Suprapubic skin (tissue), 4 donors: ENCODE measurements around the gene RECK. TPM values are rescaled to one million over a fixed set of nuclear protein-coding genes. Genes with fewer than 3 reads are reported as not detected.
A peak's percentile ranks its signal among the peaks of the same experiment; 100 is the strongest.

Experiments used
- DNase-seq, 2 donors: peaks; one replicate each; pipeline ENCODE4 v3.0.0-alpha.2; 2019; ENCODE audit warnings: low spot score in 2 of 2
- H3K27ac ChIP-seq: fragments of 200-600 bp; sonication (generic); one replicate; pipeline ENCODE4 v1.5.1; 2019
- H3K27me3 ChIP-seq: fragments of 200-600 bp; sonication (generic); one replicate; pipeline ENCODE4 v1.5.1; 2019
- H3K36me3 ChIP-seq: fragments of 200-600 bp; sonication (generic); one replicate; pipeline ENCODE4 v1.5.1; 2019
- H3K4me1 ChIP-seq: fragments of 200-600 bp; sonication (generic); one replicate; pipeline ENCODE4 v1.5.1; 2019
- H3K4me3 ChIP-seq: fragments of 200-600 bp; sonication (generic); one replicate; pipeline ENCODE4 v1.5.1; 2019; ENCODE audit warnings: mild to moderate bottlenecking
- H3K9me3 ChIP-seq: fragments of 200-600 bp; sonication (generic); one replicate; pipeline ENCODE4 v1.5.1; 2019
- EP300 ChIP-seq: sonication (generic); formaldehyde crosslinking; IDR thresholded peaks from one replicate; pipeline ENCODE4 v1.6.1; 2017; ENCODE audit warnings: antibody characterized with exemption
- POLR2A ChIP-seq, 2 donors: fragments of 450-650 bp; IDR thresholded peaks; one replicate each; pipeline ENCODE4 v1.6.1; 2017; ENCODE audit warnings: antibody characterized with exemption in 2 of 2, mild to moderate bottlenecking in 2 of 2, moderate library complexity in 2 of 2
- POLR2AphosphoS5 ChIP-seq, 3 donors: sonication (generic); formaldehyde crosslinking; IDR thresholded peaks; one replicate each; pipeline ENCODE4 v1.6.1; 2017; ENCODE audit warnings: antibody characterized with exemption in 3 of 3
- WGBS: methylation state at CpG from one replicate; pipeline ENCODE4 v1.1.5; 2018; 5-methylcytosine and 5-hydroxymethylcytosine counted together
- total RNA-seq, 4 donors: library from RNA; depleted of rRNA; stranded (reverse); fragments of >200 nt; gene quantifications; one replicate each; pipeline ENCODE4 v1.1.0, GENCODE V29; 2016
- TF ChIP-seq, protein P1 (sequence below), 2 donors: fragments of 200-600 bp in 1 of 2; fragments of 450-650 bp in 1 of 2; sonication (generic) in 1 of 2; IDR thresholded peaks; one replicate each; pipeline ENCODE4 v1.5.1; 2016 to 2019; ENCODE audit warnings: antibody characterized with exemption in 2 of 2, mild to moderate bottlenecking in 1 of 2, moderate library complexity in 1 of 2

The RECK gene
- total RNA-seq, 4 donors from 2014 or later: 3.1 to 6.4 (median 4.0) TPM

DNA sequence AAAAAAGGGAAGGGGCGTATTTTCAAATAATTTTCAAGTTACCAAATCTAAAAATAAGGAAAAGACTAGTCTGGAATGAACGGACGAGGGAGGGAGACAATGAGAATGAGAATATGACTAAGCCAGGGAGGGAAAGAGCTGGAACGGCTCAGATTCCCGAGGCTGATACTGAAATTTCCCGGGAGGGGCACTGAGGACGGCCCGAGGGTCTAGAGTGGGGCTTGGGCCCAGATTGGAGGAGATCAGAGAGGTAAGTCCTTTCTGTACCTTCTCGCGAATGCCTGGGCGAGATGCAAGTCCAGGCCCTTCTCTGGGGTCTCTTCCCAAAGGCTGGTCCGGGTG lies 129.1 kb downstream of the RECK start:
- Histone ChIP-seq H3K4me3 (peak overlapping the region; percentile 48), H3K27me3 (no peaks in the 10 kb centered on the region), H3K36me3 (no peaks in the 10 kb centered on the region), H3K27ac (peak overlapping the region; percentile 57), H3K4me1 (peaks cover 37% of the 10 kb centered on the region), H3K9me3 (no peaks in the 10 kb centered on the region)
- no peak for TF ChIP-seq POLR2A (IDR thresholded peaks at IDR 0.05)
- TF ChIP-seq, protein P1, sequence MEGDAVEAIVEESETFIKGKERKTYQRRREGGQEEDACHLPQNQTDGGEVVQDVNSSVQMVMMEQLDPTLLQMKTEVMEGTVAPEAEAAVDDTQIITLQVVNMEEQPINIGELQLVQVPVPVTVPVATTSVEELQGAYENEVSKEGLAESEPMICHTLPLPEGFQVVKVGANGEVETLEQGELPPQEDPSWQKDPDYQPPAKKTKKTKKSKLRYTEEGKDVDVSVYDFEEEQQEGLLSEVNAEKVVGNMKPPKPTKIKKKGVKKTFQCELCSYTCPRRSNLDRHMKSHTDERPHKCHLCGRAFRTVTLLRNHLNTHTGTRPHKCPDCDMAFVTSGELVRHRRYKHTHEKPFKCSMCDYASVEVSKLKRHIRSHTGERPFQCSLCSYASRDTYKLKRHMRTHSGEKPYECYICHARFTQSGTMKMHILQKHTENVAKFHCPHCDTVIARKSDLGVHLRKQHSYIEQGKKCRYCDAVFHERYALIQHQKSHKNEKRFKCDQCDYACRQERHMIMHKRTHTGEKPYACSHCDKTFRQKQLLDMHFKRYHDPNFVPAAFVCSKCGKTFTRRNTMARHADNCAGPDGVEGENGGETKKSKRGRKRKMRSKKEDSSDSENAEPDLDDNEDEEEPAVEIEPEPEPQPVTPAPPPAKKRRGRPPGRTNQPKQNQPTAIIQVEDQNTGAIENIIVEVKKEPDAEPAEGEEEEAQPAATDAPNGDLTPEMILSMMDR (IDR thresholded peaks at IDR 0.05): no peak
- no peak for TF ChIP-seq POLR2AphosphoS5 (IDR thresholded peaks at IDR 0.05)
- TF ChIP-seq EP300: no peak
- DNase-seq: no peak
- 30% methylated on average over 12 of the region's 12 CpGs for WGBS

DNA sequence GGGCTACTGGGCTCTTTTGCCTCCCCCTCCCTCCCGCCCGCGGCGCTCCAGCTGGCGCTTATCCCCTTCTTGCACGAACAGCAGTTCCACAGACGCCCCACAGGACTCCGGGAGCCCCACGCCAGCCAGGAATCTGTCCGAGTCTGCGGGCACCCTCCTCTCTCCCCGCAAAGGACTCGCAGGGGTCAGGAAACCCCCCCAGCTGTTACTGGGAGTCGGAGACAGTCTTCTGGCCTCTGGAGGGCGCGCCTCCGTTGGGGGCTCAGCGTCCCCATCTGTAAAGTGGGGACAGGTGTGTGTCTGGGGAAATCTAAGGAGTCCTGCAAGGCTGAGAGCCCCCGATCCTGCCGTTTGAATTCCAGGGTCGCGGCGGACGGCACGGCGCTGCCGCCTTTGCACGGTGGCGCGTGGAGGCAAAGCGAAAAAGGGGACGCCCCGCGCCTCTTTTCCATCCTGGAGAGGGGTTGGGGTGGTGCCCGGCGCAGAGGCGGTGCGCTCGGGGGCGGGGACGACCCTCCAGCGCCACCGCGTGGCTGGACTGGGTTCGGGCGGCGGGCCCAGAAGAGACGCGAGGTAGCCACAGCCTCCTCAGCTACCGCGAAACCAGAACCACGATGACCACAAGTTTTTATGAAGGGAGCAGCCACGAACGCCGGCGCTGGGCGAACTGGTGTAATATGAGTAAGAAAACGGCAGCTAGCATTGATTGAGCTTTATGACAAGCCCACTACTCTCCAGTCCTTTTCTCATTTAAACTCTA lies 129.6 kb downstream of the RECK start:
- peak overlapping the region; percentile 57 for H3K27ac ChIP-seq
- DNase-seq: peak; percentile 89 to 90
- no peaks in the 10 kb centered on the region for H3K9me3 ChIP-seq
- no peaks in the 10 kb centered on the region for H3K36me3 ChIP-seq
- 1% methylated on average over 12 of the region's 58 CpGs for WGBS
- H3K4me3 ChIP-seq: peak overlapping the region; percentile 48
- no peaks in the 10 kb centered on the region for H3K27me3 ChIP-seq
- H3K4me1 ChIP-seq: peaks cover 34% of the 10 kb centered on the region
- TF ChIP-seq, protein P1 (IDR thresholded peaks at IDR 0.05): peak; percentile 75 to 97
- TF ChIP-seq EP300 (no peak), POLR2A (IDR thresholded peaks at IDR 0.05) (no peak), POLR2AphosphoS5 (IDR thresholded peaks at IDR 0.05) (no peak)

DNA sequence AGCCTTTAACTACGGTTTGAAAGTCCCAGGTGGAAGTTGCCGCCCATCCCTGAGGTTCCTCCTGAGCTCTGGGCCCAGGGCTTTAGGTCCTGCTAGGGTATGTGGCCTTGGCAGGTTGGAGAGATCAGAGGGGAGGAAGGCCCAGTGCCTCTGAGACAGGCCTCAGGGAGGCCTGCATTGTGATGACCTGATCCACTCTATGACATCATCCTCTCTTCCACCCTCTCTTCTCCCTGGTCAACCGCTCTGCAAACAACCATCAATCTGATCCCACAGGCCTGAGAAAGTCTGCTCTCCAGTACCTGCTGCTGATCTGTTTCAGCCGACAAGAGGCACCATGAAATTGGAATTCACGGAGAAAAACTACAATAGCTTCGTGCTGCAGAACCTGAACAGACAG lies 132.5 kb downstream of the RECK start, which contains the start of gene CCIN:
TSS of gene CCIN (plus strand) at position 223 of the 400 bp plus-strand sequence. CDS start at position 338, 115 bp downstream.
- H3K27me3 ChIP-seq: no peaks in the 10 kb centered on the region
- no peaks in the 10 kb centered on the region for H3K9me3 ChIP-seq
- no peak within 1 kb of the TSS for H3K27ac ChIP-seq

DNA sequence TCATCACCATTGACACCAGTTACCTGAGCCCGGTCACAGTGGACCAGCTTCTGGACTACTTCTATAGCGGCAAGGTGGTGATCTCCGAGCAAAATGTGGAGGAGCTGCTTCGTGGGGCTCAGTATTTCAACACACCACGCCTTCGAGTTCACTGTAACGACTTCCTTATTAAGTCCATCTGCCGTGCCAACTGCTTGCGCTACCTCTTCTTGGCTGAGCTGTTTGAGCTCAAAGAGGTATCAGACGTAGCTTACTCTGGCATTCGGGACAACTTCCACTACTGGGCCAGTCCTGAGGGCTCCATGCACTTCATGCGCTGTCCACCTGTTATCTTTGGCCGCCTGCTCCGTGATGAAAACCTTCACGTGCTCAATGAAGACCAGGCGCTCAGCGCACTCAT lies 133.0 kb downstream of the RECK start:
- H3K4me1 ChIP-seq: peaks cover 18% of the 10 kb centered on the region
- H3K9me3 ChIP-seq: no peaks in the 10 kb centered on the region

More for the DNA sequence above, 132.5 kb downstream of the RECK start, which contains the start of gene CCIN:
- DNase-seq: no peak
- no peaks in the 10 kb centered on the region for H3K36me3 ChIP-seq
- H3K4me1 ChIP-seq: peaks cover 22% of the 10 kb centered on the region
- WGBS: 87% methylated on average over 6 of the region's 6 CpGs
- TF ChIP-seq POLR2AphosphoS5 (IDR thresholded peaks at IDR 0.05): no peak
- TF ChIP-seq EP300: no peak
- TF ChIP-seq, protein P1 (IDR thresholded peaks at IDR 0.05): no peak
- TF ChIP-seq POLR2A (IDR thresholded peaks at IDR 0.05): no peak
- H3K4me3 ChIP-seq: no peak within 1 kb of the TSS

DNA sequence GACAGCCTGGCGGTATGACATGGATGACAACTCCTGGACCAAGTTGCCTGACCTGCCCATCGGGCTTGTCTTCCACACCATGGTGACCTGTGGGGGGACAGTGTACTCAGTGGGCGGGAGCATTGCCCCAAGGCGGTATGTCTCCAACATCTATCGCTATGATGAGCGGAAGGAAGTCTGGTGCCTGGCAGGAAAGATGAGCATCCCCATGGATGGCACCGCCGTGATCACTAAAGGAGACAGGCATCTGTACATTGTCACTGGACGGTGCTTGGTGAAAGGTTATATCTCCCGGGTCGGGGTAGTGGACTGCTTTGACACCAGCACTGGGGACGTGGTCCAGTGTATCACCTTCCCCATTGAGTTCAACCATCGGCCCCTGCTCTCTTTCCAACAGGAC lies 133.8 kb downstream of the RECK start:
- DNase-seq: no peak
- H3K27ac ChIP-seq: no peak overlapping the region
- no peaks in the 10 kb centered on the region for H3K27me3 ChIP-seq
- H3K4me3 ChIP-seq: no peak overlapping the region
- 95% methylated on average over 12 of the region's 13 CpGs for WGBS
- peaks cover 13% of the 10 kb centered on the region for H3K4me1 ChIP-seq
- no peaks in the 10 kb centered on the region for H3K9me3 ChIP-seq
- H3K36me3 ChIP-seq: no peaks in the 10 kb centered on the region
- no peak for TF ChIP-seq EP300

More for the DNA sequence above, 133.0 kb downstream of the RECK start:
- DNase-seq: no peak
- Histone ChIP-seq H3K27me3 (no peaks in the 10 kb centered on the region), H3K36me3 (no peaks in the 10 kb centered on the region), H3K27ac (no peak overlapping the region), H3K4me3 (no peak overlapping the region)
- TF ChIP-seq, protein P1 (IDR thresholded peaks at IDR 0.05): no peak
- TF ChIP-seq EP300: no peak
- TF ChIP-seq POLR2A (IDR thresholded peaks at IDR 0.05): no peak
- TF ChIP-seq POLR2AphosphoS5 (IDR thresholded peaks at IDR 0.05): no peak
- WGBS: 93% methylated on average over 17 of the region's 17 CpGs
